ENCODE data around the gene LTBP2. TPM values are rescaled to one million over a fixed set of nuclear protein-coding genes. Genes with fewer than 3 reads are reported as not detected.

LTBP2 gene
- total and polyA plus RNA-seq, 8 donors: 2.9 to 36.2 (median 7.9) TPM

GRCh38 chr14:74652541-74652940, 40.5 kb upstream of the LTBP2 start:
- Histone ChIP-seq H3K36me3 (peaks cover 0 to 28% (median 7%) of the 10 kb centered on the region in 4 donors), H3K9me3 (no peaks in the 10 kb centered on the region), H3K4me1 (peaks cover 7 to 33% (median 14%) of the 10 kb centered on the region in 4 donors), H3K27ac (no peak overlapping the region), H3K4me3 (no peak overlapping the region), H3K27me3 (peaks cover 0 to 5% (median 0%) of the 10 kb centered on the region in 3 donors)
- intact Hi-C loops (cut with DNase I; ENCODE audit: low total_unique reads): no loop called here
- WGBS, 5 donors: 65 to 81% (median 74%) methylated on average over 3 to 4 of the region's 4 CpGs
- no peak for TF ChIP-seq POLR2A (IDR thresholded peaks at IDR 0.05)
- TF ChIP-seq EP300 (IDR thresholded peaks at IDR 0.05): no peak
- TF ChIP-seq CTCF (IDR thresholded peaks at IDR 0.05): no peak
- TF ChIP-seq POLR2AphosphoS5 (IDR thresholded peaks at IDR 0.05): no peak
- DNase-seq: no peak

GRCh38 chr14:74650927-74651686, 39.1 kb upstream of the LTBP2 start:
- Histone ChIP-seq H3K27ac (no peak overlapping the region), H3K4me1 (peaks cover 8 to 33% (median 18%) of the 10 kb centered on the region in 4 donors), H3K9me3 (no peaks in the 10 kb centered on the region), H3K36me3 (peaks cover 0 to 13% (median 4%) of the 10 kb centered on the region in 4 donors), H3K4me3 (no peak overlapping the region), H3K27me3 (peaks cover 0 to 14% (median 0%) of the 10 kb centered on the region in 3 donors)
- WGBS, 5 donors: 94 to 100% (median 95%) methylated on average over 1 of the region's 1 CpG
- intact Hi-C loops (cut with DNase I; ENCODE audit: low total_unique reads): no loop called here
- TF ChIP-seq CTCF (IDR thresholded peaks at IDR 0.05) (no peak), POLR2A (IDR thresholded peaks at IDR 0.05) (no peak), POLR2AphosphoS5 (IDR thresholded peaks at IDR 0.05) (no peak), EP300 (IDR thresholded peaks at IDR 0.05) (no peak)
- DNase-seq: no peak

- Histone ChIP-seq H3K4me3 (no peak overlapping the region), H3K9me3 (no peaks in the 10 kb centered on the region), H3K4me1 (peaks cover 8 to 26% (median 16%) of the 10 kb centered on the region in 4 donors), H3K27me3 (peaks cover 0 to 26% (median 3%) of the 10 kb centered on the region in 3 donors), H3K36me3 (peaks cover 0 to 8% (median 2%) of the 10 kb centered on the region in 4 donors), H3K27ac (no peak overlapping the region)
- 62 to 76% (median 69%) methylated on average over 2 of the region's 2 CpGs for WGBS, 5 donors
- DNase-seq: no peak
- intact Hi-C loops (cut with DNase I; ENCODE audit: low total_unique reads): no loop called here
- TF ChIP-seq POLR2AphosphoS5 (IDR thresholded peaks at IDR 0.05): no peak
- TF ChIP-seq POLR2A (IDR thresholded peaks at IDR 0.05): no peak
- no peak for TF ChIP-seq EP300 (IDR thresholded peaks at IDR 0.05)
- no peak for TF ChIP-seq CTCF (IDR thresholded peaks at IDR 0.05)
Measured at GRCh38 chr14:74649673-74650072, 37.6 kb upstream of the LTBP2 start.

GRCh38 chr14:74649167-74649566, 37.1 kb upstream of the LTBP2 start:
- no peak for TF ChIP-seq EP300 (IDR thresholded peaks at IDR 0.05)
- no peak for TF ChIP-seq CTCF (IDR thresholded peaks at IDR 0.05)
- no peak for TF ChIP-seq POLR2AphosphoS5 (IDR thresholded peaks at IDR 0.05)
- no peak for TF ChIP-seq POLR2A (IDR thresholded peaks at IDR 0.05)
- Histone ChIP-seq H3K27ac (no peak overlapping the region), H3K9me3 (no peaks in the 10 kb centered on the region), H3K27me3 (peaks cover 0 to 31% (median 3%) of the 10 kb centered on the region in 3 donors), H3K4me1 (peaks cover 8 to 26% (median 16%) of the 10 kb centered on the region in 4 donors), H3K4me3 (no peak overlapping the region), H3K36me3 (peaks cover 0 to 8% (median 2%) of the 10 kb centered on the region in 4 donors)
- no peak for DNase-seq
- 72 to 84% (median 80%) methylated on average over 6 to 7 of the region's 7 CpGs for WGBS, 5 donors
- intact Hi-C loops (cut with DNase I; ENCODE audit: low total_unique reads): no loop called here

Measured in stomach (tissue), 9 donors.